HepG2 (cell line): Measurements from ENCODE around the gene CNTD1. TPM values are rescaled to one million over a fixed set of nuclear protein-coding genes. Genes with fewer than 3 reads are reported as not detected.

Source experiments
- DPF2 ChIP-seq: sonication (generic); formaldehyde crosslinking; IDR thresholded peaks from 2 replicates; pipeline ENCODE4 v1.4.0; 2020; ENCODE audit warnings: mild to moderate bottlenecking, low read depth, missing genetic modification reagents, borderline replicate concordance
- FOXO1 ChIP-seq: sonication (generic); formaldehyde crosslinking; IDR thresholded peaks from 2 replicates; pipeline ENCODE4 v1.4.0; 2020; ENCODE audit warnings: missing genetic modification reagents
- HNF4G ChIP-seq, 2 experiments: sonication (generic) in 1 of 2; formaldehyde crosslinking in 1 of 2; IDR thresholded peaks; 2 replicates each; pipeline versions ENCODE4 v1.4.0 to v1.6.1; 2011 to 2020; ENCODE audit warnings: borderline replicate concordance in 2 of 2, low read depth in 2 of 2, mild to moderate bottlenecking in 2 of 2, low read length in 1 of 2, missing genetic modification reagents in 1 of 2, moderate library complexity in 1 of 2
- JUN ChIP-seq: sonication (generic); formaldehyde crosslinking; IDR thresholded peaks from 2 replicates; pipeline ENCODE4 v1.4.0; 2020; ENCODE audit warnings: mild to moderate bottlenecking, missing genetic modification reagents
- KLF9 ChIP-seq: IDR thresholded peaks from 2 replicates; pipeline ENCODE4 v1.6.1; 2016; ENCODE audit warnings: low read depth
- MYNN ChIP-seq: sonication (generic); formaldehyde crosslinking; IDR thresholded peaks from 2 replicates; pipeline ENCODE4 v1.4.0; 2020; ENCODE audit warnings: mild to moderate bottlenecking, low read depth, missing genetic modification reagents
- NCOA5 ChIP-seq: sonication (generic); formaldehyde crosslinking; IDR thresholded peaks from 2 replicates; pipeline ENCODE4 v1.4.0; 2020; ENCODE audit warnings: missing genetic modification reagents
- NR1H2 ChIP-seq: sonication (generic); formaldehyde crosslinking; IDR thresholded peaks from 2 replicates; pipeline ENCODE4 v1.8.1; 2022; ENCODE audit warnings: low read depth, missing genetic modification reagents, borderline replicate concordance
- PHF20 ChIP-seq: sonication (generic); formaldehyde crosslinking; IDR thresholded peaks from 2 replicates; pipeline ENCODE4 v1.5.0; 2020; ENCODE audit warnings: mild to moderate bottlenecking, missing genetic modification reagents
- RXRA ChIP-seq: sonication (generic); formaldehyde crosslinking; IDR thresholded peaks from 2 replicates; pipeline ENCODE4 v1.5.1; 2020; ENCODE audit warnings: missing genetic modification reagents
- TEAD3 ChIP-seq: optimal IDR thresholded peaks from 2 replicates; pipeline ENCODE3; 2016; ENCODE audit warnings: borderline replicate concordance
- YEATS2 ChIP-seq: sonication (generic); formaldehyde crosslinking; IDR thresholded peaks from 2 replicates; pipeline ENCODE4 v1.4.0; 2020; ENCODE audit warnings: missing genetic modification reagents, borderline replicate concordance
- YEATS4 ChIP-seq: sonication (generic); formaldehyde crosslinking; IDR thresholded peaks from 2 replicates; pipeline ENCODE4 v1.4.0; 2020; ENCODE audit warnings: missing genetic modification reagents, borderline replicate concordance
- ZBTB43 ChIP-seq: sonication (generic); formaldehyde crosslinking; conservative IDR thresholded peaks from 2 replicates; pipeline ENCODE4 v1.4.0; 2020; ENCODE audit warnings: missing genetic modification reagents
- ZNF20 ChIP-seq: sonication (generic); formaldehyde crosslinking; IDR thresholded peaks from 2 replicates; pipeline ENCODE4 v1.4.0; 2020; ENCODE audit warnings: mild to moderate bottlenecking, moderate library complexity, missing genetic modification reagents
- ZNF567 ChIP-seq: sonication (generic); formaldehyde crosslinking; IDR thresholded peaks from 2 replicates; pipeline ENCODE4 v1.8.1; 2023; ENCODE audit warnings: mild to moderate bottlenecking, missing genetic modification reagents, borderline replicate concordance
- polyA plus RNA-seq, 8 experiments: library from polyadenylated mRNA; depleted of rRNA in 3 of 8; stranded (reverse) in 7 of 8; unstranded in 1 of 8; fragments of >200 nt; fragmentation: Illumina TruSeq in 4 of 8; extraction: Trizol in 4 of 8; gene quantifications; 2 replicates each; pipeline versions ENCODE4 v1.2.1 to v1.2.3, GENCODE V29; 2011 to 2016; ENCODE audit warnings: low read depth in 4 of 8, missing spikeins in 1 of 8, mixed read lengths in 1 of 8; ENCODE audit not compliant: insufficient read depth in 1 of 8
- total RNA-seq, 5 experiments: library from RNA; depleted of rRNA; stranded (reverse); fragments of >200 nt; fragmentation: Illumina TruSeq; extraction: Trizol; gene quantifications; 2 replicates each; pipeline ENCODE4 v1.2.3, GENCODE V29; 2016; ENCODE audit warnings: low read depth in 1 of 5
- TF ChIP-seq, protein P1 (sequence below): sonication (generic); formaldehyde crosslinking; IDR thresholded peaks from 2 replicates; pipeline ENCODE4 v1.5.1; 2020; ENCODE audit warnings: missing genetic modification reagents, mild to moderate bottlenecking, borderline replicate concordance
- TF ChIP-seq, protein P2 (sequence below): sonication (generic); formaldehyde crosslinking; IDR thresholded peaks from 2 replicates; pipeline ENCODE4 v1.4.0; 2020; ENCODE audit warnings: low read depth, mild to moderate bottlenecking, missing genetic modification reagents
- TF ChIP-seq, protein P3 (sequence below): sonication (generic); formaldehyde crosslinking; IDR thresholded peaks from 2 replicates; pipeline ENCODE4 v1.4.0; 2020; ENCODE audit warnings: missing genetic modification reagents
- TF ChIP-seq, protein P4 (sequence below): fragments of 450-650 bp; IDR thresholded peaks from 2 replicates; pipeline ENCODE4 v1.6.1; 2016
- TF ChIP-seq, protein P5 (sequence below): sonication (generic); formaldehyde crosslinking; IDR thresholded peaks from 2 replicates; pipeline ENCODE4 v1.5.0; 2020; ENCODE audit warnings: mild to moderate bottlenecking, missing genetic modification reagents

Gene CNTD1
- total and polyA plus RNA-seq, 2 of the 13 experiments (the other 11 are each of a cell fraction or from before 2014, with no cell fraction given), result 0.11 to 0.15 TPM

GRCh38 chr17:42819939-42820535 is 21.4 kb downstream of the CNTD1 start (continued):
- TF ChIP-seq, protein P1, sequence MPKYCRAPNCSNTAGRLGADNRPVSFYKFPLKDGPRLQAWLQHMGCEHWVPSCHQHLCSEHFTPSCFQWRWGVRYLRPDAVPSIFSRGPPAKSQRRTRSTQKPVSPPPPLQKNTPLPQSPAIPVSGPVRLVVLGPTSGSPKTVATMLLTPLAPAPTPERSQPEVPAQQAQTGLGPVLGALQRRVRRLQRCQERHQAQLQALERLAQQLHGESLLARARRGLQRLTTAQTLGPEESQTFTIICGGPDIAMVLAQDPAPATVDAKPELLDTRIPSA (CRISPR knock-in tag), result no peak
- TF ChIP-seq FOXO1 (CRISPR knock-in tag), result no peak
- no peak for TF ChIP-seq YEATS4 (CRISPR knock-in tag)
- TF ChIP-seq, protein P2, sequence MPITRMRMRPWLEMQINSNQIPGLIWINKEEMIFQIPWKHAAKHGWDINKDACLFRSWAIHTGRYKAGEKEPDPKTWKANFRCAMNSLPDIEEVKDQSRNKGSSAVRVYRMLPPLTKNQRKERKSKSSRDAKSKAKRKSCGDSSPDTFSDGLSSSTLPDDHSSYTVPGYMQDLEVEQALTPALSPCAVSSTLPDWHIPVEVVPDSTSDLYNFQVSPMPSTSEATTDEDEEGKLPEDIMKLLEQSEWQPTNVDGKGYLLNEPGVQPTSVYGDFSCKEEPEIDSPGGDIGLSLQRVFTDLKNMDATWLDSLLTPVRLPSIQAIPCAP (CRISPR knock-in tag), result no peak
- TF ChIP-seq PHF20 (CRISPR knock-in tag), result no peak
- TF ChIP-seq YEATS2 (CRISPR knock-in tag), result no peak
- no peak for TF ChIP-seq ZNF567
- TF ChIP-seq, protein P3, sequence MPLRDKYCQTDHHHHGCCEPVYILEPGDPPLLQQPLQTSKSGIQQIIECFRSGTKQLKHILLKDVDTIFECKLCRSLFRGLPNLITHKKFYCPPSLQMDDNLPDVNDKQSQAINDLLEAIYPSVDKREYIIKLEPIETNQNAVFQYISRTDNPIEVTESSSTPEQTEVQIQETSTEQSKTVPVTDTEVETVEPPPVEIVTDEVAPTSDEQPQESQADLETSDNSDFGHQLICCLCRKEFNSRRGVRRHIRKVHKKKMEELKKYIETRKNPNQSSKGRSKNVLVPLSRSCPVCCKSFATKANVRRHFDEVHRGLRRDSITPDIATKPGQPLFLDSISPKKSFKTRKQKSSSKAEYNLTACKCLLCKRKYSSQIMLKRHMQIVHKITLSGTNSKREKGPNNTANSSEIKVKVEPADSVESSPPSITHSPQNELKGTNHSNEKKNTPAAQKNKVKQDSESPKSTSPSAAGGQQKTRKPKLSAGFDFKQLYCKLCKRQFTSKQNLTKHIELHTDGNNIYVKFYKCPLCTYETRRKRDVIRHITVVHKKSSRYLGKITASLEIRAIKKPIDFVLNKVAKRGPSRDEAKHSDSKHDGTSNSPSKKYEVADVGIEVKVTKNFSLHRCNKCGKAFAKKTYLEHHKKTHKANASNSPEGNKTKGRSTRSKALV (CRISPR knock-in tag), result no peak
- TF ChIP-seq ZBTB43, result no peak
- TF ChIP-seq, protein P4, sequence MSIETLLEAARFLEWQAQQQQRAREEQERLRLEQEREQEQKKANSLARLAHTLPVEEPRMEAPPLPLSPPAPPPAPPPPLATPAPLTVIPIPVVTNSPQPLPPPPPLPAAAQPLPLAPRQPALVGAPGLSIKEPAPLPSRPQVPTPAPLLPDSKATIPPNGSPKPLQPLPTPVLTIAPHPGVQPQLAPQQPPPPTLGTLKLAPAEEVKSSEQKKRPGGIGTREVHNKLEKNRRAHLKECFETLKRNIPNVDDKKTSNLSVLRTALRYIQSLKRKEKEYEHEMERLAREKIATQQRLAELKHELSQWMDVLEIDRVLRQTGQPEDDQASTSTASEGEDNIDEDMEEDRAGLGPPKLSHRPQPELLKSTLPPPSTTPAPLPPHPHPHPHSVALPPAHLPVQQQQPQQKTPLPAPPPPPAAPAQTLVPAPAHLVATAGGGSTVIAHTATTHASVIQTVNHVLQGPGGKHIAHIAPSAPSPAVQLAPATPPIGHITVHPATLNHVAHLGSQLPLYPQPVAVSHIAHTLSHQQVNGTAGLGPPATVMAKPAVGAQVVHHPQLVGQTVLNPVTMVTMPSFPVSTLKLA, result no peak
- peak; percentile 25 for TF ChIP-seq TEAD3 (CRISPR knock-in tag)
- no peak for TF ChIP-seq ZNF20 (CRISPR knock-in tag)
- no peak for TF ChIP-seq HNF4G (IDR thresholded peaks at IDR 0.05; ENCODE audit: borderline replicate concordance, low read depth, low read length)
- TF ChIP-seq HNF4G (CRISPR knock-in tag; IDR thresholded peaks at IDR 0.05; ENCODE audit: borderline replicate concordance, low read depth), result no peak
- no peak for TF ChIP-seq NCOA5 (CRISPR knock-in tag)
- no peak for TF ChIP-seq NR1H2 (CRISPR knock-in tag)
- TF ChIP-seq DPF2 (CRISPR knock-in tag), result no peak
- no peak for TF ChIP-seq MYNN (CRISPR knock-in tag)
- TF ChIP-seq, protein P5, sequence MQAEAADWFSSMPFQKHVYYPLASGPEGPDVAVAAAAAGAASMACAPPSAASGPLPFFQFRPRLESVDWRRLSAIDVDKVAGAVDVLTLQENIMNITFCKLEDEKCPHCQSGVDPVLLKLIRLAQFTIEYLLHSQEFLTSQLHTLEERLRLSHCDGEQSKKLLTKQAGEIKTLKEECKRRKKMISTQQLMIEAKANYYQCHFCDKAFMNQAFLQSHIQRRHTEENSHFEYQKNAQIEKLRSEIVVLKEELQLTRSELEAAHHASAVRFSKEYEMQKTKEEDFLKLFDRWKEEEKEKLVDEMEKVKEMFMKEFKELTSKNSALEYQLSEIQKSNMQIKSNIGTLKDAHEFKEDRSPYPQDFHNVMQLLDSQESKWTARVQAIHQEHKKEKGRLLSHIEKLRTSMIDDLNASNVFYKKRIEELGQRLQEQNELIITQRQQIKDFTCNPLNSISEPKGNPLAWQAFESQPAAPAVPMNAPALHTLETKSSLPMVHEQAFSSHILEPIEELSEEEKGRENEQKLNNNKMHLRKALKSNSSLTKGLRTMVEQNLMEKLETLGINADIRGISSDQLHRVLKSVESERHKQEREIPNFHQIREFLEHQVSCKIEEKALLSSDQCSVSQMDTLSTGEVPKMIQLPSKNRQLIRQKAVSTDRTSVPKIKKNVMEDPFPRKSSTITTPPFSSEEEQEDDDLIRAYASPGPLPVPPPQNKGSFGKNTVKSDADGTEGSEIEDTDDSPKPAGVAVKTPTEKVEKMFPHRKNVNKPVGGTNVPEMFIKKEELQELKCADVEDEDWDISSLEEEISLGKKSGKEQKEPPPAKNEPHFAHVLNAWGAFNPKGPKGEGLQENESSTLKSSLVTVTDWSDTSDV (CRISPR knock-in tag), result no peak
- no peak for TF ChIP-seq RXRA (CRISPR knock-in tag)
- no peak for TF ChIP-seq KLF9 (CRISPR knock-in tag)
- TF ChIP-seq JUN, result no peak
